Inferior parietal cortex (tissue), 1 donor: ENCODE data around the gene PRKAR1A.

Source experiments
- DNase-seq: peaks from one replicate; pipeline ENCODE4 v3.0.0-alpha.2; 2016; ENCODE audit errors: extremely low spot score

PRKAR1A gene

GRCh38 chr17:68542698-68543463 lies 30.7 kb downstream of the PRKAR1A start:
- no peak for DNase-seq

GRCh38 chr17:68544111-68544915 lies 32.1 kb downstream of the PRKAR1A start:
- no peak for DNase-seq

- DNase-seq: no peak
Measured at GRCh38 chr17:68556551-68556950, 44.3 kb downstream of the PRKAR1A start.

GRCh38 chr17:68559316-68559715 lies 47.1 kb downstream of the PRKAR1A start:
- no peak for DNase-seq

GRCh38 chr17:68560966-68561720 lies 48.9 kb downstream of the PRKAR1A start:
- DNase-seq: no peak

- no peak for DNase-seq
Measured at GRCh38 chr17:68562736-68563135, 50.5 kb downstream of the PRKAR1A start.

GRCh38 chr17:68564415-68565111 lies 52.3 kb downstream of the PRKAR1A start:
- DNase-seq: no peak

- DNase-seq: peak; percentile 21
Measured at GRCh38 chr17:68565661-68566441, 53.6 kb downstream of the PRKAR1A start.

GRCh38 chr17:68566442-68566738 lies 54.2 kb downstream of the PRKAR1A start:
- DNase-seq: no peak

- no peak for DNase-seq
Measured at GRCh38 chr17:68567035-68567434, 54.8 kb downstream of the PRKAR1A start.

GRCh38 chr17:68567581-68567980 lies 55.4 kb downstream of the PRKAR1A start:
- DNase-seq: no peak

GRCh38 chr17:68568581-68568980 lies 56.4 kb downstream of the PRKAR1A start:
- no peak for DNase-seq

GRCh38 chr17:68569346-68569745 lies 57.1 kb downstream of the PRKAR1A start:
- no peak for DNase-seq

GRCh38 chr17:68570526-68570925 lies 58.3 kb downstream of the PRKAR1A start:
- no peak for DNase-seq

GRCh38 chr17:68572138-68572842 lies 60.1 kb downstream of the PRKAR1A start:
- no peak for DNase-seq

GRCh38 chr17:68573338-68573737 lies 61.1 kb downstream of the PRKAR1A start:
- DNase-seq: no peak

GRCh38 chr17:68576137-68576536 lies 63.9 kb downstream of the PRKAR1A start:
- no peak for DNase-seq

GRCh38 chr17:68576811-68577496 lies 64.7 kb downstream of the PRKAR1A start:
- DNase-seq: no peak

- DNase-seq: no peak
Measured at GRCh38 chr17:68577497-68577821, 65.2 kb downstream of the PRKAR1A start.

- DNase-seq: no peak
Measured at GRCh38 chr17:68578236-68578635, 66.0 kb downstream of the PRKAR1A start.
